HG02759 (cell line): ENCODE measurements around the gene NOSIP.
A peak's percentile ranks its signal among the peaks of the same experiment; 100 is the strongest.

ENCODE experiments used
- ATAC-seq: cut with Tn5 transposase; IDR thresholded peaks from one replicate; pipeline ENCODE4 v1.9.1; 2021; ENCODE audit warnings: mild to moderate bottlenecking, moderate library complexity; ENCODE audit not compliant: unreplicated experiment

The NOSIP gene

DNA sequence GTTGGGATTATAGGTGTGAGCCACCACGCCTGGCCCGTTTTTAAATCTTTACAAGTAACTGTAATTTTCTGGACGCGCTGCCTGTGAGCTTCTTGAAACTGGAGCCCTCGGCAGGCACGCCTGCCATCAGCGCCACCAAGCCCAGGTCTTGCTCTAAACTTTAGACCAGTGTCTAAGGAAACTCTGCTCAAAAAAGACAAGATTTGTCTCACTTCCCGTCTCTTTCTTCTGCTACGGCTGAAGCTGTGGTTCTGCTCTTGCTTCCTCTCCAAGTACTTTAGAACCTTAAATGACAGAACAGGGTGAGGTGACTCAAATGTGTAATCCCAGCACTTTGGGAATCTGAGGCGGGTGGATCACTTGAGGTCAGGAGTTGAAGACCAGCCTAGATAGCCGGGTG, 27.6 kb downstream of the NOSIP start:
- ATAC-seq = no peak

DNA sequence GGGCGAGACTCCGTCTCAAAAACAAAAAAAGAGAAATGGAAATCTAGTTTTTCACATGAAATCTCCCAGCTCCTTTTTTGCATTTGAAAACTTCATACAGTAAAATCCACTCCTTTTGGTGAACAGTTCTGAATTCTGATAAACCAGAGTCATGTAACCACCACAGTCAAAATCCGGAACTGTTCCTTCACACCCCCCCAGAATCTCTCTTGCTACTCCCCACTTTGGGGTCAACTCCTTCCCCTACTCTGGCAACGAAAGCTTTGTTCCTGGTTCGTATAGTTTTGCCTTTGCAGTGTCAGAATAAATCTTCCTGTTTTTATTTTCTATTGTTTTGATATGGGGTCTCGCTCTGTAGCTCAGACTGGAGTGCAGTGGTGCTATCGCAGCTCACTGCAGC, 28.8 kb downstream of the NOSIP start:
- no peak for ATAC-seq

DNA sequence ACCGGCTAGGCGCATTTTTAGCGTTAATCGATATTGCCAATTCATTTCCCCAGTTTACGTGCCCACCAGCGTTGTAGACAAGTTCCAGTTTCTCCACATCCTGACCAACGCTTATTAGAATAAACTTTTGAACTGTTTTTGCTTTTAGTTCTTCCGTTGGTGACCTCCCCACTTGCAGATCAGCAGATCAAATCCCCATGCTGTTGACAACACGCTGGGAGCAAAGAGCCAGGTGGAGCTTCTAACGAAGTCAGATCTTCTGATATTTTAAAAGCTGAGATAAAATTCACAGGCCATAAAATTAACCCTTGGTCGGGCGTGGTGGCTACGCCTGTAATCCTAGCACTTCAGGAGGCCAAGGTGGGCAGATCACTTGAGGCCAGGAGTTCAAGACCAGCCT, 31.3 kb downstream of the NOSIP start:
- no peak for ATAC-seq

DNA sequence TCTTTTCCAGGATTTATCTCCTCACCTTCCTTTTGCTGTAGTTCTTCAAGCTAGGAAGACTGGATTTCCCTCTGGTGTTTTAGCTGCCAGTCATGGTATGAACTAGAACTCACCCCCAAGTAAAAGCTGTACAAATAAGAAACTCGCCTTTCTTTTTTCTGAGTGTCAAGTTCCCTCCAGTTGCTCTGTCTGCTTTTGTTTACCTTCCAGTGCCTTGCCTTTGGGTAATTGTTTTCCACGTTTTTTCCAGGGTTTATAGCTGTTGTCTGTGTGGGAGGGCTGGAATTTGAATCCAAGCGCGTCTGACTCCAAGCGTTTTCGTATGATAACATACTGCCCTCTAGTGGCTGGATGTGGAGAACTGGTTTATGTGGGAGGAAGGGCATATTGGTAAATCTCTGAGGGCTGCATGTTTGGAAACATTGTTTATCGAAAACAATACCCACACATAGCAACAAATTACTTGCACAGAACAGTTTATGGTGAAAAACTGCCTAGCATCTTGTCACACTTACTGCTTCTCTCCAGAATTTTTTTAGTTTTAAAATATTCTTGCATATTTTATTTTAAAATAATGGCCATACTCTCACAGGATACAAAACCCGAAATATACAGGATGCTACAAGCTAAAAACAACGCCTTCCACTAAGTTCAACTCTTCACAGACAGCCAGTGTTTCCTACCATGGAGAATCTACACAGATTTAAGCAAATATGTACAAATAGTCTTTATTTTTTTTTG, 33.4 kb downstream of the NOSIP start:
- no peak for ATAC-seq

DNA sequence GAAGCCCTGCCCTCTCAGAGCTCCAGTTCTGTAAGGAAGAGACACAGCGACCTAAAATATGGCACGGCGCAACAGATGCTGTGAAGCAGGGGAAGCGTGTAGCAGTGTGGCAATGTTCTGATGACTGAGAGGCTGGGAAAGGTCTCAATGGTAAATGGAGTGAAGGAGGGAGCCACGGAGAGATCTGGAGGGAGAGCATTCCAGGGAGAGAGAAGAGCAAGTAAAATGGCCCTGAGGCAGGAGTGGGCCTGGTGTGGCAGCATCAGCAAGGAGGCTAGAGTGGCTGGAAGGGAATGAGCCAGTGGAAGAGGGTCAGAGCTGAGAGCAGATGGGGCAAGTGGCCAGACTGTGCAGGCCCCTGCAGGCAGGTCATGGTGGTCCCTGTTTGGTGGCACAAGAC, 36.2 kb downstream of the NOSIP start:
- ATAC-seq = no peak

DNA sequence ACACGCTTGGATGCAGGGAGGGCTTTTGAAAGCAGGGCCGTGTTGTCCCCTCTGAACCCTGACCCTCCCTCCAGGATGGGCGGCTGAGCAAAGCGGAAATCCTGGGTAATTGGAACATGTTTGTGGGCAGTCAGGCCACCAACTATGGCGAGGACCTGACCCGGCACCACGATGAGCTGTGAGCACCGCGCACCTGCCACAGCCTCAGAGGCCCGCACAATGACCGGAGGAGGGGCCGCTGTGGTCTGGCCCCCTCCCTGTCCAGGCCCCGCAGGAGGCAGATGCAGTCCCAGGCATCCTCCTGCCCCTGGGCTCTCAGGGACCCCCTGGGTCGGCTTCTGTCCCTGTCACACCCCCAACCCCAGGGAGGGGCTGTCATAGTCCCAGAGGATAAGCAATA, 37.3 kb downstream of the NOSIP start:
- ATAC-seq = no peak

DNA sequence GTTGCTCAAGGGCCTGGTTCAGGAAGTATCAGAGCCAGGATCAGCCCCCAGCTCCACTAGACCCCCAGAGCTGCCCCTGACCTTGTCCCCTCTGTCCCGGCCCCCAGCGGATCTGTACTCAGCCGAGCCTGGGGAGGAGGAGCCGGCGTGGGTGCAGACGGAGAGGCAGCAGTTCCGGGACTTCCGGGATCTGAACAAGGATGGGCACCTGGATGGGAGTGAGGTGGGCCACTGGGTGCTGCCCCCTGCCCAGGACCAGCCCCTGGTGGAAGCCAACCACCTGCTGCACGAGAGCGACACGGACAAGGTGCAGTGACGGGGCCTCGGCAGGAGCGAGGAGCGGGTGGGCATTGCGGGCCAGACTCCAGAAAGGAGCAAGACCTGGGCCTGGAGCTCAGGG, 37.9 kb downstream of the NOSIP start:
- no peak for ATAC-seq

DNA sequence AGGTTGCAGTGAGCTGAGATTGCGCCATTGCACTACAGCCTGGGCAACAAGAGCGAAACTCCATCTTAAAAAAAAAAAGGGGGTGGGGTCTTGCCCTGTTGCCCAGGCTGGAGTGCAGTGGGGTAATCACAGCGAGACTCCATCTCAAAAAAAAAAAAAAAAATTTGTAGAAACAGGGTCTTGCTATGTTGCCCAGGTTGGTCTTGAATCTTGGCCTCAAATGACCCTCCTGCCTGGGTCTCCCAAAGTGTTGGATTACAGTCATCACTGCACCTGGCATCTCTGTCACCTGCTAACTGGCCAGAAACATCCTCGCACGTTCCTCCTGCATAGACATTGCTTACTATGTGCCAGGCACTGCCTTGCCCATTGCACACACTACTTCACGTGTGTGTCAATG, 38.4 kb downstream of the NOSIP start:
- no peak for ATAC-seq

DNA sequence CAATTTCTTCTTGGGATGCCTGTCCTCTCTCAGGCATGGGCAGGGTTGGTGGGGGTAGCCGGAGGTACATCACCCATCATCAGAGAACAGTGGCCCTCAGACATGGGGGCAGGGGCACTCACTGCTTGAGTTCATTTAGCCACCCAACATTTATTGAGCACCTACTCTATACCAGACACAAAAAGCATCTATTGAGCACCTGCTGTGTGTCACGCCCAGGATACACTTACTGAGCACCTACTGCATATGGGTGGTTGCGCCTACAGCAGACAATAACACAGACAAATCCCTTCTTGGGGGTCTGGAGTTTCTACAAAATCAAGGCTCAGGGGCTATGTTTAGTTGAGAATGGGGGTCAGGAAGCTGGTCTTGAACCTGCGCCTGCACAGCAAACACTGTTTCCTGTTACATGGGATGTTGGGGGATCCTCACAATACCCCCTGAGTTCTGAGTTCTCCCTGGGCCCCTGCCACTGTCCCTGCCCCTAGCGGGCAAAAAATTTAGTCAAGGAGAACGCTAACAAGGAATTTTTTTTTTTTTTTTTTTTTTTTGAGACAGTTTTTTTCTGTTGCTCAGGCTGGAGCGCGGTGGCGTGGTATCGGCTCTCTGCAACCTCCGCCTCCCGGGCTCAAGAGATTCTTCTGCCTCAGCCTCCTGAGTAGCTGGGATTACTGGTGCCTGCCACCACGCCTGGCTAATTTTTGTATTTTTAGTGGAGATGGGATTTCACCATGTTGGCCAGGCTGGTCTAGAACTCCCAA, 41.0 kb downstream of the NOSIP start:
- no peak for ATAC-seq

DNA sequence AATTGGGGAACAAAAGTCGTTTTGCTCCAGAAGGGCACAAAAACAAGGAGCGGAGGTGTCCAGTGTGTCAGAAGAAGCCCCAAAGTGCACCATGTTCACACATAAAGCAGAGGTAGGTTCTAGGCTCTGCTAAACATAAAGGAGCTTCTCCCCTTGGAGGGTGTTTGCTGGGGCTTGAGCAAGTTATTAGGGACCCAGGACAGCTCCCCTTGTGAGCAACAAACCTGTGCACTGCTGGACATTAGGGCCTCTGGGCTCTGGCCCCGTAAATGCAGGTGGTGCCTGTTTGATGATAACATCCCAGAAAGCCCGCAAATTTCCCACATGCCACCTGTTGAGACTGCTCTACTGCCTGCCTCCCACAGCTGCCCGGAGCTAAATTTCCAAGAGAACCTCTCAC, 41.7 kb downstream of the NOSIP start:
- ATAC-seq = no peak

DNA sequence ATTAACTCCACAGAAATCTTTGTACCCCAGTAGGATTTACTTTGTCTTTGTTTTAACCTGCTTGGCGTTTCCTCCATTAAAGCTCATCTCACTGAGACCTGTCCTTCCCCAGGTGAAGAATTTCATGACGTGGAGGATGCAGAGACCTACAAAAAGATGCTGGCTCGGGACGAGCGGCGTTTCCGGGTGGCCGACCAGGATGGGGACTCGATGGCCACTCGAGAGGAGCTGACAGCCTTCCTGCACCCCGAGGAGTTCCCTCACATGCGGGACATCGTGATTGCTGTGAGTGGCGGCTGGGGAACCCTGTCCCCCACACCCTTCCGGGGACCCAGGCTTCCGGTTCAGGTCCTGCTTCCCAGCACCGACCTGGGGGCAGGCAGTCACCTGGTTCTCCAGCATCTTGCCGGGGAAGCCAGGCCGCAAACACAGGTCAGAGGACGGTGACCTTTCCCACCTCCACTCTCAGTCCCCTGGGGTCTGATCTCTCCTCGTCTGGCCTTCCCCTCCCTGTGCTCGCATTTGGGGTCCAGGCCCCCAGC, 43.4 kb downstream of the NOSIP start:
- ATAC-seq = no peak

DNA sequence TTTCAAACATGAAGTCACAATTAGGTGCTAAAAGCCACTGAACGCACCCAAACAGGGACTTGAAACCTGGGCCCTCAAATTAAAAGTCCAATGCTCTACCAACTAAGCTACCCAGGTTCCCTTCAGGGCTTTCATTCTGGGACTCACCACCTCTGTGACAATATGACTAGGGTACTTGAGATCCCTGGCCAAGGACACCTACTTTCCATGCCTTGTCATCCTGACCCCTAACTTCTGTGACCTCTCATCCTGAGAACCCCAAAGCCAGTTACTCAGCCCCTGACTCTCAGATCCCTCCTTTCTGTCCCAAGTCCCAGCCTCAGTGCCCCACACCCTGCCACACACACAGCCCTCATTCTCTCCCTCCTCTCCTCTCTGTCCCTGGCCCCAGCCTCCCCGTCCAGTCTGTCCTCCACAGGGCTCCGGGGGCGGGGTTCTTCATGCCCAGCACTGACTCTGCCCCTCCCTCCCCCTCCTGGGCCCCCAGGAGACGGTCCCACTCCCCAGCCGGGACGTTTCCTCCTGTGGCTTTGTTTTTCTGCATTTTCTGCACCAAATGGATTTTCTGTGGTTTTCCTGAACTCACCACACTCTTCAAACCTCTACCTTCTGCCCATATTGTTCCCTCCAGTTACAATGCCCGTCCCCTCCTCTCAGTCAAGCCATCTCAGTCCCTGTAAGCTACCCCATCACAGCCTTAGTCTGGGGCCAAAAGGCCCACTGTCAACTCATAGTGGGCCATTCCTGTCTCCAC, 45.5 kb downstream of the NOSIP start:
- no peak for ATAC-seq

DNA sequence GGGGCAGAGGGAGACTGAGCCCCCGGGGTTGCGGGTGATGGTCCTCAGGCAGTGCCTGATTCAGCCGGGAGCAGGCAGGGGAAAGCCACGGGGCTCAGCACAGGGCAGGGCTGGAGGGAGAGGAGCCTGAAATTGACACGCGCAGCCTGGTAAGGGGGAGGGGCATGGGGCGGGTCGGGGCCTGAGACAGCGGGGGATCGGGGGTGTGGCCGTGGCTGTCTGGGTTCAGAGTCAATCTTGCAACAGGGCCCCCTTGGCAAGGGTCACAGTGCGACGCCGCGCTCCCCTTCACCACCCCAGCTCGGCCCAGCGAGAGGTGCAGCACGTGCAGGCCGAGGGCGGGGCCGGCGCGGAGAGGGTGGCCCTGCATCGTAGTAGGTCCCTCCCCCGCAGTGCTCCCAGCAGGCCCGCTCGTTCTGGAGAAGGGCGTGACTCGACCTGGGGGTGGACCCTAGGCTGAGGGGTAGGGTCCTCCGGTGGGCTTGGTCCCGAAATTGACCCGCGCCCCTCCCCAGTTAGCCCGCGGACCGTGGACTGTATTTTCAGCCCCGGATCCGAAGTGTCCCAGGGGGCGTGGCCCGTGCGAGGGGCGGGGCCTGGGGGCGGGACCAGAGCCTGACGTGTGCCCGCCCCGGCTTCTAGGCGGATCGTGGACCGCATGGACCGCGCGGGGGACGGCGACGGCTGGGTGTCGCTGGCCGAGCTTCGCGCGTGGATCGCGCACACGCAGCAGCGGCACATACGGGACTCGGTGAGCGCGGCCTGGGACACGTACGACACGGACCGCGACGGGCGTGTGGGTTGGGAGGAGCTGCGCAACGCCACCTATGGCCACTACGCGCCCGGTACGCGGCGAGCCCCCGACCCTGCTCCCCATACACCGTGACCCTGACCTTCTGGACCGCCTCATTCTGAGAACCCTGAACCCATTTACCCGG, 46.5 kb downstream of the NOSIP start:
- peak; percentile 74 for ATAC-seq

DNA sequence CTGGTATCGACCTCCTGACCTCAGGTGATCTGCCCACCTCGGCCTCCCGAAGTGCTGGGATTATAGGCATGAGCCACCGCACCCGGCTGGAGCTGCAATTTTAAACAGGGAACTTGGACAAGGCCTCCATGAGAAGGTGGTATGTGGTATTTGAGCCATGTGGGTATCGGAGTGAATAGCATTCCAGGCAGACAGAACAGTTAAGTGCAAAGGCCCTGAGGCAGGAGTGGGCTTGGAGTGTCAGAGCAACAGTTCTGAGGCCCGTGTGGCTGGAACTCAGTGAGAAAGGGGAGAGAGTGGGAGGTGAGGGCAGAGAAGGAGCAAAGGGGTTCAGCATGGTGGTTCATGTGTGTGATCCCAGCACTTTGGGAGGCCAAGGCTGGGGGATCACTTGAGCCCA, 49.6 kb downstream of the NOSIP start:
- ATAC-seq = no peak

DNA sequence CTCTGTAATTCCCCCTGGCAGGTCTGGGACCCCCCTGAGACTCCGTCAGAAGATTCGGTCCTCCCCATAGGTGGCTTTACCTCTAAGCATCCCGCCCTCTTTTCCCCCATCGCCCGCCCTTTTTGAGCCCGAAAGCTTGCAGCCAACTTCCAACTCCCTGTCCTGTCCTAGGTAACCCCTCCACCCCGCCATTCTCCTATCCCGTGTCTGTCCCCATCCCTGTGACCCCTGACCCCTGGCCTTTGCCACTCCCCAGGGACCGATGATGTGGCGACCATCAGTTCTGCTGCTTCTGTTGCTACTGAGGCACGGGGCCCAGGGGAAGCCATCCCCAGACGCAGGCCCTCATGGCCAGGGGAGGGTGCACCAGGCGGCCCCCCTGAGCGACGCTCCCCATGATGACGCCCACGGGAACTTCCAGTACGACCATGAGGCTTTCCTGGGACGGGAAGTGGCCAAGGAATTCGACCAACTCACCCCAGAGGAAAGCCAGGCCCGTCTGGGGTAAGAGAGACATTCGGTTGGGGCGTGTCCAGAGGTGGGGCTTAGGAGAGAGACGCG, 52.1 kb downstream of the NOSIP start:
- no peak for ATAC-seq

DNA sequence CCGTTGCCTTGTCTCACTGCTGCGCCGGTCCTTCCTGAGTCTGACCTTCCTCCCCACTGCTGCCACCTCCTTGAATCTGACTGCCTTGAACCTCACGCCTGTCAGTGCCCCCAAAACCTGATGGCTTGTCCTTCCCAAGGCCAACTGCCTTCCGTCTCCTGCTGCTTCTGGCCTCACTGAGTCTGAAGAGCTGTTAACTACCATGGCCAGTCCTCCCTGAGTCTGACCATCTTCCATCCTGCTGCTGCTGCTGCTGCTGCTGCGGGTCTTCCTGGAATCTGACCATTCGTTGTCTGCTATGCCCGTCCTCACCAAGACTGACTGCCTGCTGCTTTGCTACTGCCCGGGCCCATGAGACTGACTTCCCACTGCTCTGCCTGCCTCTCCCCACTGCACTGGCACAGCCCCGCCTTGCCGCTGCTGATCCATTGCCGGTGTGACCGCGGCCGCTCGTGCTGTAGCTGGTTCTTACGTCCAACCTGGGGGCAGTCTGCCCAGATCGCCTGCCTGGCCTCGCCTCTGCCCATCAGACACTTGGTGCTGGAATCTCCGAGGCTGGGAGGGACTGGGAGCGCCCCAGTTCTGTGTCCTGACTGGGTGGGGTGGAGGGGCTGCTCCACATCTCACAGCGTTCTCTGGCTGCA, 55.4 kb downstream of the NOSIP start:
- ATAC-seq = no peak

DNA sequence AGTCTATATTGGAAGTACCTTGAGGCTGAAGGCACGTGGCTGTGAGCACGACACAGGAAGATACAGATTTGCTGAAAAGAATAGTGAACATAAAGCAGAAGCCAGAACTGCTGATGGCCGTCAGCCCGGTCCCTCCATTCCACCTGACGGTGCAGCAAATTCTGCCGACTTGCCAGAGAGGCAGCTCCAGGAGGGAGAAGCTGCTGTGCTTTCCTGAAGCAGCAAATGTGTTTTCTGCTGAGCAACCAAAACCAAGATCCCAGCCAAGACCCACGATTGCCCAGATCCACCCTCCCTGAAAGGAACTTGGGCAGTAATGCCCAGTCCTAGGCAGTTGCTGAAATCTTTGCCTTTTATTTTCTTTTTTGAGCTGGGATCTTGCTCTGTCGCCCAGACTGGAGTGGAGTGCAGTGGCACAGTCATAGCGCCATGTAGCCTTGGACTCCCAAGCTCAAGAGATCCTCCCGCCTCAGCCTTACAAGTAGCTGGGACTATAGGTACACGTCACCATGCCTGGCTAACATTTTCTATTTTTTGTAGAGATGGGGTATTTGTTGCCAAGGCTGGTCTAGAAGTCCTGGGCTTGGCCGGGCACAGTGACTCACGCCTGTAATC, 59.5 kb downstream of the NOSIP start:
- ATAC-seq = no peak

DNA sequence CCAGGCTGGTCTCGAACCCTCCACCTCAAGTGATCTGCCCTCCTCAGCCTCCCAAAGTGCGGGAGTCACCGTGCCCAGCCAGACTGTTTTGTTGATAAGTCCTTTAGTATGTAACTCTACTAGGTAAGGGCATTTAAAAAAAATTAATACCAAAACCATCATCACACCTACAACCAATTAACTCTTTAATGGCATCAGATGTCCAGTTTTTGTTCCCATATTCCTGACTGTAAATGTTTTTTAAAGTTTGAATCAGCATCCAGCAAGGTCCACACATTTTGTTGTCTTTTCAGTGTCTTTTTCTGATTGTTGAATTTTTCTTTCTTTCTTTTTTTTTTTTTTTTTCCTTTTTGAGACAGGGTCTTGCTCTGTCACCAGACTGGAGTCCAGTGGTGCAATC, 62.3 kb downstream of the NOSIP start:
- no peak for ATAC-seq

DNA sequence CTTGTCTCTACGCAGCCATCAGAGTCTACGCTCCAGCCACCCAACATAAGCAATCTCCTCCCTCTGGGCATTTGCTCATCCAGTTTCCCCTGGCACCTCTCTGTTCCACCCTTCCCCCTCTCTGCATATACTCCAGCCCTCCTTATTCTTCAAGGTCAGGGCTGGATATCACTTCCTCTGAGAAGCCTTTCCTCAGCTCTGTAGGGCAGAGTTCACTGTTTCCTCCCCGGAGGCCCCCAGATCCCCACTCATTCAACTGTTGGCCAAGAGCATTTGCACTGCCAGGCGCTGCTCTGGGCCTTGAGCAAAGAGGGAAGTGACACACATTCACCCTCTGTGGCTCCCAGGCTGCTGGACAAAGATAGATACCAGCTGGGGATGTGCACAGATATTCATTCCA, 64.6 kb downstream of the NOSIP start:
- no peak for ATAC-seq
